ENCODE results near the gene ZNF81. TPM values are rescaled to one million over a fixed set of nuclear protein-coding genes. Genes with fewer than 3 reads are reported as not detected.

The ZNF81 gene
- total and polyA plus RNA-seq, 2 of the 4 experiments (the other 2 are of a cell fraction) = 2.1 to 4.5 TPM

- Histone ChIP-seq H2BK20ac (ENCODE audit: low read depth, low read length) (no peak overlapping the region), H2BK15ac (ENCODE audit: low read depth, low read length) (no peak overlapping the region), H3K4me2 (ENCODE audit: low read depth, low read length) (no peak overlapping the region), H4K8ac (ENCODE audit: low read depth in 2 of 2, low read length in 2 of 2) (no peak overlapping the region), H3K9me1 (ENCODE audit: insufficient read depth, low read length) (no peaks in the 10 kb centered on the region), H2BK120ac (ENCODE audit: low read depth, low read length) (no peak overlapping the region), H3K4me3 (ENCODE audit: insufficient read depth, low read depth, low read length) (no peak overlapping the region), H4K20me1 (ENCODE audit: insufficient read depth, low read length) (no peaks in the 10 kb centered on the region), H3K9me3 (ENCODE audit: control insufficient read depth, insufficient read depth, low read length) (no peaks in the 10 kb centered on the region), H3K27ac (ENCODE audit: insufficient read depth, low read length) (no peak overlapping the region), H3K56ac (ENCODE audit: extremely low read depth, insufficient read depth, low read length) (no peak overlapping the region), H2AFZ (replicated peaks; ENCODE audit: low read length, poor library complexity) (no peak overlapping the region), H4K91ac (ENCODE audit: insufficient read depth, low read depth, low read length) (no peak overlapping the region), H3K27me3 (ENCODE audit: control insufficient read depth, insufficient read depth, low read length) (no peaks in the 10 kb centered on the region), H3K23ac (ENCODE audit: low read depth, low read length) (no peak overlapping the region), H3K79me1 (ENCODE audit: low read depth in 1 of 2, low read length in 2 of 2) (no peaks in the 10 kb centered on the region), H3K36me3 (ENCODE audit: control insufficient read depth, insufficient read depth, low read length) (no peaks in the 10 kb centered on the region), H2AK5ac (ENCODE audit: low read depth, low read length) (no peak overlapping the region), H3K14ac (replicated peaks; ENCODE audit: low read depth, low read length) (no peak overlapping the region), H3K18ac (ENCODE audit: low read depth, low read length) (no peak overlapping the region), H2AK9ac (replicated peaks; ENCODE audit: low read depth, low read length, poor library complexity) (no peak overlapping the region), H3K9ac (ENCODE audit: low read depth, low read length) (no peak overlapping the region), H4K5ac (ENCODE audit: low read depth, low read length) (no peak overlapping the region), H3K4ac (ENCODE audit: low read depth, low read length) (no peak overlapping the region), H2BK5ac (ENCODE audit: low read depth, low read length, poor library complexity, severe bottlenecking) (no peak overlapping the region), H3K4me1 (ENCODE audit: control insufficient read depth, insufficient read depth, low read length) (no peaks in the 10 kb centered on the region)
- BruUV-seq (replicated peaks) = no TSS peak
- DNase-seq = no peak
- POLR2A ChIA-PET (ENCODE audit: unreplicated experiment) = no interaction called here
- no peak for TF ChIP-seq SMC3 (IDR thresholded peaks at IDR 0.05; ENCODE audit: low read depth, low read length)
- no peak for TF ChIP-seq MXI1 (IDR thresholded peaks at IDR 0.05; ENCODE audit: borderline replicate concordance, low read depth, low read length)
- TF ChIP-seq RFX5 (IDR thresholded peaks at IDR 0.05; ENCODE audit: low read depth, low read length) = no peak
- no peak for TF ChIP-seq ELK1 (IDR thresholded peaks at IDR 0.05; ENCODE audit: borderline replicate concordance, low read depth, low read length)
- no peak for TF ChIP-seq MAZ (IDR thresholded peaks at IDR 0.05; ENCODE audit: borderline replicate concordance, low read depth, low read length)
- TF ChIP-seq NFE2L2 (IDR thresholded peaks at IDR 0.05; ENCODE audit: low read depth, low read length) = no peak
- TF ChIP-seq RAD21 (IDR thresholded peaks at IDR 0.05; ENCODE audit: low read length) = no peak
- TF ChIP-seq CHD1 (IDR thresholded peaks at IDR 0.05; ENCODE audit: low read depth, low read length) = no peak
- TF ChIP-seq BHLHE40 (IDR thresholded peaks at IDR 0.05; ENCODE audit: low read depth, low read length) = no peak
- TF ChIP-seq USF2 (IDR thresholded peaks at IDR 0.05; ENCODE audit: low read depth, low read length) = no peak
- no peak for TF ChIP-seq MAFK (IDR thresholded peaks at IDR 0.05; ENCODE audit: low read depth, low read length)
- TF ChIP-seq POLR2A (IDR thresholded peaks at IDR 0.05; ENCODE audit: low read depth, low read length) = no peak
- no peak for TF ChIP-seq CTCF (conservative IDR thresholded peaks at IDR 0.05; ENCODE audit: low read depth, low read length)
- TF ChIP-seq FOS (IDR thresholded peaks at IDR 0.05; ENCODE audit: low read depth, low read length) = no peak
- no peak for TF ChIP-seq RCOR1 (IDR thresholded peaks at IDR 0.05; ENCODE audit: insufficient replicate concordance, low read length)
- no peak for TF ChIP-seq CEBPB (IDR thresholded peaks at IDR 0.05; ENCODE audit: low read depth, low read length)
- no CpG with 5 or more reads among the region's 2 CpGs for WGBS, 2 experiments (ENCODE audit: extremely low coverage in 2 of 2, insufficient read length in 1 of 2)
- intact Hi-C loops (cut with micrococcal nuclease) = no loop called here
- dilution Hi-C loops (cut with HindIII; ENCODE audit: low sequenced_read_pairs, unreplicated experiment) = no loop called here
- CTCF ChIA-PET = no interaction called here
- no peak for ATAC-seq (ENCODE audit: low read depth)
- in situ Hi-C loops (cut with MboI; ENCODE audit: low sequenced_read_pairs) = no loop called here
These were observed 90.5 kb downstream of the ZNF81 start for GRCh38 chrX:47927212-47927611.
